HG02973 (cell line): ENCODE results near the gene RAB7A.
"Not testable (repeated sequence)": the region's sequence is repeated elsewhere in the genome, so short reads cannot be mapped to it uniquely, and the experiment has no call there.

Source experiments
- ATAC-seq: cut with Tn5 transposase; IDR thresholded peaks from one replicate; pipeline ENCODE4 v1.9.1; 2021; ENCODE audit warnings: moderate library complexity; ENCODE audit not compliant: unreplicated experiment

RAB7A gene

DNA sequence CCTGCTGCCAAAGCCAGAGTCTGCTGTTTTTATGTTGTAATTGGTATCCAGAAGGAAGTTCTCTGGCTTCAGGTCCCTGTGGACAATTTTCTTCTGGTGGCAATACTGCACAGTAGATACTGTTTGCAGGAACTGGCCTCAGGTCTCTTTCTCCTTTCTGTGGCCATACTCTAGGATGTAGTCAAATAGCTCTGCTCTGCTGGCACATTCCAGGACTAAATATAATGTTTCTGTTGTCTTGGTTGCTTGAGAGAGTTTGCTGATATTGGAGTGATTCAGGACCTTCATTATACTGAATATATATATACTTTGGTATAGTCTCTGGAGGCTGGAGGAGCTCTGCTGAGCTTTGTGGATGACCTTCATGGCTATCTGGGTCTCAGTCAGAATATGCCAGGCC, 23.1 kb downstream of the RAB7A start:
- ATAC-seq: no peak

DNA sequence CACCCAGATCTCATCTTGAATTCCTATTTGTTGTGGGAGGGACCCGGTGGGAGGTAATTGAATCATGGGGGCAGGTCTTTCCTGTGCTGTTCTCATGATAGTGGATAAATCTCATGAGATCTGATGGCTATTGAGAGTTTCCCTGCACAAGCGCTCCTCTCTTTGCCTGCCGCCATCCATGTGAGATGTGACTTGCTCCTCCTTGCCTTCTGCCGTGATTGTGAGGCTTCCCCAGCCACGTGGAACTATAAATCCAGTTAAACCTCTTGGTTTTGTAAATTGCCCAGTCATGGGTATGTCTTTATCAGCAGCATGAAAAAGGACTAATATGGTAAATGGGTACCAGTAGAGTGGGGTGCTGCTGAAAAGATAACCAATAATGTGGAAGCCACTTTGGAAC, 23.6 kb downstream of the RAB7A start:
- not testable (repeated sequence) for ATAC-seq

- no peak for ATAC-seq
Observed at GRCh38 chr3:128753715-128754114, 27.7 kb downstream of the RAB7A start.

DNA sequence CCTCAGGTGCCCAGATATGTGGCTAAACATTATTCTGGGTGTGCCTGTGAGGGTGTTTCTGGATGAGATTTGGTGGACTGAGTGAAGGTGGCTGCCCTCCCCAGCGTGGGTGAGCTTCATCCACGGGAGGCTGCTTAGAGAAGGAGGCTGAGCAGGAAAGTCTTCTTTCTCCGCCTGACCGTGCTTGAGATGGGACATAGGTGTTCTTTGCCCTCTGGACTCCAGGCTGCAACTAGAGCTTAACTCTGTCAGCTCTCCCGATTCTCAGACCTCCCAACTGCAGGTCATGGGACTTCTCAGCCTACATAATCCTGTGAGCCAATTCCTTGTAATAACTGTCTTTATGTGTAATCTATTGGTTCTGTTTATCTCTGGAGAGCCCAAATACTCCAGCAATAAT, 34.1 kb downstream of the RAB7A start:
- no peak for ATAC-seq

- no peak for ATAC-seq
Observed at GRCh38 chr3:128760881-128761280, 34.9 kb downstream of the RAB7A start.

- ATAC-seq: no peak
Observed at GRCh38 chr3:128761392-128761791, 35.4 kb downstream of the RAB7A start.

GRCh38 chr3:128763967-128764366, 38.0 kb downstream of the RAB7A start:
- ATAC-seq: no peak

DNA sequence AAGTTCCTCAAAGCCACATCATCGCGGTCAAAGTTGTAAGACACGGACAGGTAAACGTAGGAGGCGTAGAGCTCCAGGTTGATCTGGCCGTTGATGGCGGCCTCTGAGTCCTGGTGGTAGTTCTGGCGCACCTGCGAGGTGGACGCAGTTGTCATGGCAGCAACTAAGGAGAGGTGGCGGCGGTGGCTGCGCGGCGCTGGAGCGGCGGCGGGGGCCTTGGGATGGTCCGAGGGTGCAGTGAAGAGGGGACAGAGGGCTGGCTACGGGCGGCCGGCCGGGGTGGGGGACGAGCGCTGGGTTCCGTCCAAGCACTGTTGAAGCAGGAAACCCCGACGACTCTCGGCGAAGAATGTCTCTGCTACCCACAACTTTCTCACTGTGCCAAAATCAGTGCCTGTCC, 38.9 kb downstream of the RAB7A start:
- no peak for ATAC-seq

DNA sequence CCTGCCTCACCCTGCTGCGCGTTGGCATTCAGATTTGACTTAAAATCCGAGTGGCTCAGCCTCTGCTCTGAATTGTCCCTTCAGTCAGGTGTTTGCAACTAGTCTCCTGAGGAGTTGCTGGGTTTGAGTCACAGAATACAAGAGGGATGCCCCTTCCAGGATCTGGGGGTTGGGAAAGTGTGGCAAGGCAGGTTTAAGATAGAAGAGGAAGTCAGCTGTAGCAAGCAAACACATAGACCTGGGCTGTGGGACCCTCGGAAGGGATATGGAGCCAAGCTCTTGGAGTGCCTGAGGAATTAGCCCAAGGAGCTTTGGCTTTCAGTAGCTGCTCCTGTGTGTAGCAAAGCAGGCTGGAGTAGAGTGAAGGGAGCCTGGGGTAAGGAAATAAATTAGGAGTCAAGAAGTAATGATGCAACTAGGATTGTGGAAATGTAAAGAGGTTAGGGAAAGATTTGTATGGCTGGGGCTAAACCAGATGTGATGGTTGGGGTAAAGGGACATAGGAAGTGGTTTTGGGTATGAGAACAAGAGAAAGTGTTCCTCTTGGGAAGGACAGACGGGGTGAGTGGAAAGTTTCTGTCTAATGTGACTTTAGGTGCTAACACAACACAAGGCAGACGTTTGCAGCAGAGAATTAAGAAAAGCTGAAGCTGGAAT, 41.2 kb downstream of the RAB7A start:
- no peak for ATAC-seq

DNA sequence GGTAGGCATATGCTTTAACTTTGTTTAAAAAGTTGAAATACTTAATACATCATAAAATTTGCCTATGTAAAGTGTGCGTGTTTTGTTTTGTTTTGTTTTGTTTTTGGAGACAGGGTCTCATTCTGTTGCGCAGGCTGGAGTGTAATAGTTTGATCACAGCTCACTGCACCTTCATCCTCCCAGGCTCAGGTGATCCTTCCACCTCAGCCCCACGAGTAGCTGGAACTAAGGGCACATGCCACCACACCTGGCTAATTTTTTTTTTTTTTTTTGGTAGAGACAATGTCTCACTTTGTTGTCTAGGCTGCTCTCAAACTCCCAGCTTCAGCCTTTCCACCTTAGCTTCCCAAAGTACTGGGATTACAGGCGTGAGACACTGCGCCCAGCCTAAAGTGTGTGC, 42.5 kb downstream of the RAB7A start:
- no peak for ATAC-seq

DNA sequence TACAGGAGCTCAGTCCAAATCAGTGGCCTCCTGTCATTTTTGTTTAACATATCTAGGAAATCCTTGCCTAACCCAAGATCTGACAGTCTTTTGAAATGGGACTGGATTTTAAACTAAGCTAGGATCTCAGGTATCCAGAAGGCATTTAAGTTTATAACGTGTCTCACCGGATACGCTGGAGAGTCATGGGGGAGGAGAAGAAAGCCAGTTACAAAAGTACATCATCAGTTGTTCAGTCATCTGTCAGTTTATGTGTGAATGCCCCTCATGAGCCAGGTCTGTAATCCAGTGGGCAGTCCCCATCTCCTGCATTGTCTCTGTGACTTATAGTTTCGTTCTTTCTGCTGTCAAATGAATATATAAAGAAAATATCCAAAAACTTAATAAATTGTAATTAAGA, 44.4 kb downstream of the RAB7A start:
- no peak for ATAC-seq

DNA sequence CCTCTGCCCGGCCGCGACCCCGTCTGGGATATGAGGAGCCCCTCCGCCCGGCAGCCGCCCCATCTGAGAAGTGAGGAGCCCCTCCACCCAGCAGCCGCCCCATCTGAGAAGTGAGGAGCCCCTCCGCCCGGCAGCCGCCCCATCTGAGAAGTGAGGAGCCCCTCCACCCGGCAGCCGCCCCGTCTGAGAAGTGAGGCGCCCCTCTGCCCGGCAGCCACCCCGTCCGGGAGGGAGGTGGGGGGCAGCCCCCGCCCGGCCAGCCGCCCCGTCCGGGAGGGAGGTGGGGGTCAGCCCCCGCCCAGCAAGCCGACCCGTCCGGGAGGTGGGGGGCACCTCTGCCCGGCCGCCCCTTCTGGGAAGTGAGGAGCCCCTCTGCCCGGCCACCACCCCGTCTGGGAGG, 47.2 kb downstream of the RAB7A start:
- not testable (repeated sequence) for ATAC-seq

DNA sequence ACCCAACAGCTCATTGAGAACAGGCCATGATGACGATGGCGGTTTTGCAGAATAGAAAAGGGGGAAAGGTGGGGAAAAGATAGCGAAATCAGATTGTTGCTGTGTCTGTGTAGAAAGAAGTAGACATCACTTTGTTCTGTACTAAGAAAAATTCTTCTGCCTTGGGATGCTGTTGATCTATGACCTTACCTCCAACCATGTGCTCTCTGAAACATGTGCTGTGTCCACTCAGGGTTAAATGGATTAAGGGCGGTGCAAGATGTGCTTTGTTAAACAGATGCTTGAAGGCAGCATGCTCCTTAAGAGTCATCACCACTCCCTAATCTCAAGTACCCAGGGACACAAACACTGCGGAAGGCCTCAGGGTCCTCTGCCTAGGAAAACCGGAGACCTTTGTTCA, 47.6 kb downstream of the RAB7A start:
- not testable (repeated sequence) for ATAC-seq

- ATAC-seq: no peak
Observed at GRCh38 chr3:128775241-128775640, 49.3 kb downstream of the RAB7A start.

GRCh38 chr3:128775906-128776542, 50.0 kb downstream of the RAB7A start:
- ATAC-seq: no peak

DNA sequence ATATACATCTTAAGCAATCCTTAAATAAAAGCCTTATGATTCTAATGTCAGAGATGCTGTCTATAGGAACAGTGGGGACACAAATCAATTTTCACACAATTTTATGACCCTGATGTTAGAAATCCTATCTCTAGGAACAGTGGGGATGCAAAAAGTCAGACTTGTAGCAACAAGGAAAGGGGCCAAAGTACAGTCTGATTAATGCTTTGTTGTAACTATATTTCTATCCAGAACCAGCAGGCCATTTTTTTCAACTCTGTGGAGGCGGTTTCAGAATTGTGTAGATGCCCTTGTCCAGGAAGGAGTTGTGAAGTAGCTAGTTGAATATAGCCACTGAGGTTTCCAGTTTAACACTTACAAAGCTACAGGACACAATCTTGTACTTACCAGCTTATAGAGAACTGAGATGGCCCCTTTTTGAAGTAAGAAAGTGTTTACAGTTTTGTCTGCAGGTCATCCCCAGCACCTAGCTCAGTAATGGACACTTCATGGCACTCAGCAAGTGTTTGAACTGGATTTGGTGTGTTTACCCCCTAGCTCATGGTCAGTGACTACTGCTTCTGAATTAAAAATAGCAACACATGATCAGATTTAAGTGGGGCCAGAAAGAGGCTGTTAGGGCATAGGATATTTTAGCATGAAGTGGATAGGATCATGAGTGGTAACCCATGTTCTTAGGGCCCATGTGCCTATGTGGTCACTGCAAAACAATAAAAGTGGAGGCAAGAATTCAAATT, 54.3 kb downstream of the RAB7A start:
- ATAC-seq: no peak

DNA sequence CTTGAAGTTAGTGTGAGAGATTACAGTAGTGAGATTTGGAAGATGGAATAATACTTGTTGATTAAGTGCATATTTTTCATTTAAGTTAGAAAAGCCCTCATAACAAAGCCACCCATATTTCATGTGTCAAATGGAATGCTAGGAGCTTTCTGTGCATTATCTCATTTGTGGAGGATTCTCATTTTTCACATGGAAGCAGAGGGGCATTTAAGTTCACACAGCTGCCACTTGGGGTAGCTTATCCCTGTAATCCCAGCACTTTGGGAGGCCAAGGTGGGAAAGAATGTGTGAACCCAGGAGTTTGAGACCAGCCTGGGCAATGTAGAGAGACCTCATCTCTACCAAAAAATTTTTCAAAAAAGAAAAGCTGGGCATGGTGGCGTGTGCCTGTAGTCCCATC, 55.2 kb downstream of the RAB7A start:
- no peak for ATAC-seq

GRCh38 chr3:128782282-128783146, 56.5 kb downstream of the RAB7A start:
- ATAC-seq: no peak

- ATAC-seq: no peak
Observed at GRCh38 chr3:128783774-128784173, 57.8 kb downstream of the RAB7A start.

- ATAC-seq: no peak
Observed at GRCh38 chr3:128784232-128784631, 58.2 kb downstream of the RAB7A start.

- ATAC-seq: no peak
Observed at GRCh38 chr3:128784843-128785242, 58.9 kb downstream of the RAB7A start.
